HG02973 (cell line): ENCODE measurements around the gene ZC3H12A.
A peak's percentile ranks its signal among the peaks of the same experiment; 100 is the strongest.

Experiments
- ATAC-seq: cut with Tn5 transposase; IDR thresholded peaks from one replicate; pipeline ENCODE4 v1.9.1; 2021; ENCODE audit warnings: moderate library complexity; ENCODE audit not compliant: unreplicated experiment

Gene ZC3H12A

DNA sequence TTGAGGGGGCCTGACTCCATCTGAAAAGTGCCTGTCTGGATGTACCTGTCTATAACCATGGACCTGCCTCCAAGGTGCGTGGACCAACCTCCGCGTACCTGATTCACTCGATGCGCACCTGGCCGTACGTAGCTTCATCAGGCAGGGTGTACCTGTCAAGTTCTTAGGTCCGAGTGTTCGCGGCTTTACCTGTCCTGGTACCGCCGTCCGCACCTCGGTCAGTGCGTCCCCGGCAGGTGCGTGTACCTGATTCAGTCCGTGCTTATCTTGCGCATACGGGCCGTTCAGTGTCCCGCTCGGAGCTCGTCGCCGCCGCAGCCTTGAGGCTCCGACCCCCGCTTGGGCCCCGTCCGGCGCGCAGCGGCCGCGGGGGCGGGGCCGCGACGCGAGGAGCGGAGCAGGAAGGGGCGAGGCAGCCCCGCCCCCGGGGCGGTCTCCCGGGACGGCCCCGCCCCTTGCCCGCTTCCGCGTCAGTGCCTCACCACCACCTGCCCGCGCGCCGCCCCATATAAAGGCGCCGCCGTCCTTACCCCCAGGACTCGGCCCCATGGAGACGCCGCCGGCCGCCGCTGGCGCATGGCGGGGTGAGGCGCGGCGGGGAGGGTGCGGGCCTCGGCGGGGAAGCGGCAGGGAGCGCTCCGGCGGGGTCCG, at the start of gene ZC3H12A:
Gene ZC3H12A (plus strand): TSS at position 535 of the 651 bp plus-strand sequence. CDS start 917 bp downstream, outside the sequence.
- peak; percentile 60 for ATAC-seq

GRCh38 chr1:37425221-37425620, 49.2 kb upstream of the ZC3H12A start:
- ATAC-seq, result no peak

GRCh38 chr1:37429029-37429428, 45.4 kb upstream of the ZC3H12A start:
- no peak for ATAC-seq

- no peak for ATAC-seq
Measured at GRCh38 chr1:37430103-37430985, 44.0 kb upstream of the ZC3H12A start.

- ATAC-seq, result no peak
Measured at GRCh38 chr1:37432716-37433115, 41.7 kb upstream of the ZC3H12A start.

DNA sequence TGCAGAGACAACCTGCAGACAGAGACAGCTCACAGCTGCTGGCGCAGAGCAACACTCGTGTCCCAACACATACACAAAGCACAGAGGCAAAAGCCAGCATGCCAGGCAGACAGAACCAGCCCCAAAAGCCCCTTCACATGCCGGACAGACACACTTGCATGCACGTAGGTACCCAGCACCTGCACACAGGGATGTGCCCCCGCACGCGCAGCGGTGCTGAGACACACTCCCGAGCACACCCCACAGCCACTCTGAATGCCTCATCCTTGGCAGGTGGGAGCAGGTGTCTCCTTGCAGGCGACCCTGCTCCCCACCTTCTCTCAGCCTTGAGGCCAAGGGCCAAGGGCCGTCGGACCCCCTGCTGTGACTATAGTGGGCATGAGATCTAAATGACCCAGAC, 41.2 kb upstream of the ZC3H12A start:
- ATAC-seq, result no peak

DNA sequence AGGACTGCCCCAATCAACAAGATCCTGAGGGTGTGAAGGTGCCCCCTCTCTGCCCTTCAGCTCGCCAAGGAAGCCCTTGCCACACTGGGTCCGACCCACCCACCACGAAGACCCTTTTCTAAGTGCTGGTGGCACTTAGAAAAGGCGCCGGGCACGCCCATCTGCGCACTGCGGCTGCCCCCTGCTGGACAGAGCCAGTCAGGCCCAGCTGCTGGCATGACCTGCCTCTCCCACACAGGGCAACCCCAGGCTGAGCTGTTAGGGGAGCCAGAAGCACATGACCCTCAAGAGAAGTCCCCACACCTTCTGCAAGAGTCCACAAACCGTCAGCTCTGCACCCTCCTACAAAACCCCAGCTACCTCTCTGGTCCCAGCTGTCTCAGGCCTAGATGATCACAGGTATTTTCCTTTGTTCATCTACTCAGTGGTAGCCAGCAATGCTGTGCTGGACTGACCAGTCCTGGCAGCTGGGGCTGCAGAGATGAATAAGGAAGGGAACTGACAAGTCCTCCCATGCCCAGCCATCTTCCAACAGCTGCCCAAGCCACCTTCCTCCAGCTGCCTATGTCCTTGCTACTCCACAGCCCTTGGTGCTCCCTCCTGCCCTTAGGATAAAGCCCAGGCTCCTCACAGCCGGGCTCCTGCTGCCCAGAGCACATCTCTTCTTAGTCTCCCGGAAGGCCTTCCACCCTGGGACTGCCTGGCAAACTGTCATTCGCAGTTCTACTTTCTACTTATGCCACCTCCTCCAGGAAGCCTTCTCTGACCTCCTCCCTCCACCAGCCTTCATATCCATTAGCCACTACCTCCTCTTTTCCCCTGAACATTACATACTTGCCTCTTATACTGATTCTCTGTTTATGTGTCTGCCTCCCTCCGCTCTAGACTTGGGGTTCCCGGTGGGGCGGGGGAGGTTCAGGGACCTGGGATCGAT, 39.8 kb upstream of the ZC3H12A start:
- ATAC-seq, result no peak

- no peak for ATAC-seq
Measured at GRCh38 chr1:37437087-37437486, 37.3 kb upstream of the ZC3H12A start.

DNA sequence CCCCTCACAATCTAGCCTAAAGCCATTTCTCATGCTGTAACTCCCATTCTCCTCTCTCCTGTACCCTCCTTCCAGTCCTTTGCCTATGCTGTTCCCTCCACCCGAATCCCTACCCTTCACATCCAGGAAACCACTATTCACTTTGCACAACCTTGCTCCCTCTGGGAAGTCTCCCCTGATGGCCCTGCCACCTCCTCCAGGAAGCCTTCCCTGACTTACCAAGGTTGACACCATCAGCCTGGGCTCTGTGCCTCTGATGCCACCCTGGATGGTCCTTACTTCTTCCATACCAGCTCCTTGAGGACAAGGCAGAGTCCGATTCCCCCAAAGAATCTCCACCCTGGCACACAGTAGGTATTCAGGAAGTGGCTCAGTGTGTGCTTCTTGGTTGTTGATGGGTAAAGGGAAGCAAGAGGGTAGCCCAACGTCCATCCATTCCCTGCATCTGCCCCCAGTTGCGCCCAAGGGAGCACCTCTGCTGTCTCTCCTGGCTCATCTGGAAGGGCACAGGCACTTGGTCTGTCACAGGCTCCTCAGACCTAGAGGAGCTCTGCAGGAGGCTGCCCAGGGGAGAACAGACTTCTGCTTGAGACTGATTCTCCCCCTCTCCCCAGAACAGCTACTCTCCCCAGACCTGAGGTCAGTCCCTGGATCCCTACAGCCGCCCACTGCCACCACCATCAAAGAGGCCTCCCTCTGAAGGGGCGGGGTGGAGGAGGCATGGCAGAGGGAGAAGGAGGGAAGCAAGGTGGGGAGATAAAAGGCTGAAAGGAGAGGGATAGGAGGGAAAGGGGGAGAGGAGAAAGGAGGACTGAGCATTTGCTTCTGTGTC, 36.1 kb upstream of the ZC3H12A start:
- no peak for ATAC-seq

GRCh38 chr1:37438869-37439343, 35.5 kb upstream of the ZC3H12A start:
- ATAC-seq, result no peak

- no peak for ATAC-seq
Measured at GRCh38 chr1:37439349-37439995, 34.9 kb upstream of the ZC3H12A start.

DNA sequence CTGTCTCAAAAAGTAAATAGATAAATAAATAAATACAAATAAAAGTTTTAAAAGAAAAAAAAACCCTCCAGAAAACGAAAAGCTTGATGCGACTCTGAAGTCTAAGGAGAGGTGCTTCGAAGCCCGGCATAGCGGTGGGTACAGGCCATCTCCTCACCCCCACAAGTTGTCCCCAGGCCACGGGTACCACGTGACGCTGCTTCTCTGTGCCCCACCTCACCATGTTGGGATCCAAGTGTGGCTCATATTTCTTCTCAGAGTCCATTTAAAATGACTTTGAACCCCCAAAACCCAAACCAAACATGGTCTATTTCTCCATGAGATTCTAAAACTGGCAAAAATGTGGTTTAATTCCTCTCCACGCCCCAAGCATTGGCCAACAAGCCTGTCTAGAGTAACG, 32.9 kb upstream of the ZC3H12A start:
- ATAC-seq, result no peak

- ATAC-seq, result no peak
Measured at GRCh38 chr1:37442139-37442538, 32.2 kb upstream of the ZC3H12A start.

- no peak for ATAC-seq
Measured at GRCh38 chr1:37442644-37443043, 31.7 kb upstream of the ZC3H12A start.

DNA sequence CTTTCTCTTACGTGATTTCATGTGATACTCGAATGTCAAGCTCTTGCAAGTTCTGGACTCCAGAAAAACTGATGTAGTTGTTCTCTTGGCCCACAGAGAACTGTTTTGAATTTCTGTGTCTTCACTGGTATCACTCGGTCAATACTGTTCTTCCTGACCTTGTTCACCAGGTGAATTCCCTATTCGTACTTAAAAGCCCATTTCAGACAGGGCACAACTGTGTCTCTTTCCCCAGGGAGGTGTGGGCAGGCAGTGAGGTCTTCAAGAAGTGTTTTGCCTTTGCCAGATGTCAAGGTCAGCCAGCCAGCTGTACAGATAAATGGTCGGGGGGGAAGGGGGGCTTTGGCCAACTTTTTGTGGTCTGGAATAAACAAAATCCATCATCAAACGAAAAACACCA, 27.5 kb upstream of the ZC3H12A start:
- ATAC-seq, result no peak

DNA sequence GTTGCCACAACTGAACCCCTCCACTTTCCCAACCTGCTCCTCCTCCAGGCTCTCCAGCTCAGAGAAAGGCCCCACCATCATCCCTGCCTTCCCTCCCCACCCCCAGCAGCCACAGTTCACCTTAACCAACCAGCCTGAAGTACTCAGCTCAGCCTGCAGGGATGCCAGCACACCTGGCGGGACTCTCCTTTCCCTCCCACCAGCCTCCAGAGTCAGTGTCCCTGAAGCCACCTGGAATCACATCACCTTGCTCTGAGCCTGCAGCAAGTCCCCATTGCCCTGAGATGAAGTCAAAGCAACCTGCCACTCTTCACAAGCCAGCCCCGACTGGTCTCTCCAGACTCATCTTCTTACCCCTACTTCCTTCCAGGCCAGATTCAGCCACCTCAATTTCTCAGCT, 26.2 kb upstream of the ZC3H12A start:
- ATAC-seq, result no peak

GRCh38 chr1:37448691-37449417, 25.5 kb upstream of the ZC3H12A start:
- ATAC-seq, result no peak

DNA sequence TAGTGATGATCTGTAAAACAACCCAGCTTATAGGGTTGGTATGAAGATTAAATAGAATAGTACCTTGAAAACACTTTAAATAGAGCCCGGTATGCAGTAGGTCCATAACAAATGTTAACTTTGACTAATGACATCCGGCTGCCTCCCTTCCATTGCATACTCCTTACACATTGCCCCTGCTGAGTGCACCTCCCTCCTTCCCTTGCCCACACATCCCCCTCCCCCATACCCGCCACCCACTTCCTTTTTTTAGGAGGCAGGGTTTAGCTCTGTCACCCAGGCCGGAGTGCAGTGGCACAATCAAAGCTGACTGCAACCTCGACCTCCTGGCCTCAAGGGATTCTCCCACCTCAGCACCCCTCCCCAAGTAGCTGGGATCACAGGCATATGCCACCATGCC, 24.4 kb upstream of the ZC3H12A start:
- ATAC-seq, result no peak

GRCh38 chr1:37452416-37452815, 22.0 kb upstream of the ZC3H12A start:
- ATAC-seq, result no peak
